HepG2 (cell line): ENCODE results near the gene ISG20L2. TPM values are rescaled to one million over a fixed set of nuclear protein-coding genes. Genes with fewer than 3 reads are reported as not detected.

Experiments used
- CSRNP1 ChIP-seq: sonication (generic); formaldehyde crosslinking; IDR thresholded peaks from 2 replicates; pipeline ENCODE4 v1.8.1; 2023; ENCODE audit warnings: mild to moderate bottlenecking, missing genetic modification reagents
- ELK4 ChIP-seq: sonication (generic); formaldehyde crosslinking; IDR thresholded peaks from 2 replicates; pipeline ENCODE4 v1.9.0; 2021; ENCODE audit warnings: missing genetic modification reagents, borderline replicate concordance
- ESRRA ChIP-seq: sonication (generic); formaldehyde crosslinking; IDR thresholded peaks from 2 replicates; pipeline ENCODE4 v1.5.1; 2020; ENCODE audit warnings: mild to moderate bottlenecking, low read depth, missing genetic modification reagents
- ETS1 ChIP-seq: sonication (generic); formaldehyde crosslinking; IDR thresholded peaks from 2 replicates; pipeline ENCODE4 v1.4.0; 2020; ENCODE audit warnings: missing genetic modification reagents
- GABPA ChIP-seq, 2 experiments: IDR thresholded peaks; 2 replicates each; pipeline ENCODE4 v1.6.1; 2011 to 2016; ENCODE audit warnings: low read depth in 2 of 2, low read length in 1 of 2, missing biosample characterization in 1 of 2, missing genetic modification characterization in 1 of 2
- KLF12 ChIP-seq: sonication (generic); formaldehyde crosslinking; IDR thresholded peaks from 2 replicates; pipeline ENCODE4 v1.4.0; 2020; ENCODE audit warnings: missing genetic modification reagents, borderline replicate concordance
- NCOA1 ChIP-seq: sonication (generic); formaldehyde crosslinking; IDR thresholded peaks from 2 replicates; pipeline ENCODE4 v1.9.0; 2021; ENCODE audit warnings: missing genetic modification reagents
- NFYC ChIP-seq: IDR thresholded peaks from 2 replicates; pipeline ENCODE4 v1.6.1; 2016; ENCODE audit warnings: missing genetic modification reagents, missing compliant biosample characterization
- PAF1 ChIP-seq: IDR thresholded peaks from 2 replicates; pipeline ENCODE4 v1.6.1; 2016; ENCODE audit warnings: missing genetic modification reagents, missing compliant biosample characterization
- PREB ChIP-seq: sonication (generic); formaldehyde crosslinking; IDR thresholded peaks from 2 replicates; pipeline ENCODE4 v1.4.0; 2020; ENCODE audit warnings: missing genetic modification reagents
- SP140L ChIP-seq: sonication (generic); formaldehyde crosslinking; IDR thresholded peaks from 2 replicates; pipeline ENCODE4 v1.4.0; 2020; ENCODE audit warnings: missing genetic modification reagents, borderline replicate concordance
- SUZ12 ChIP-seq: fragments of 150-350 bp; IDR thresholded peaks from 2 replicates; pipeline ENCODE4 v1.6.1; 2014; ENCODE audit warnings: low read depth, low read length
- TGIF2 ChIP-seq: IDR thresholded peaks from 2 replicates; pipeline ENCODE4 v1.6.1; 2016; ENCODE audit warnings: control low read depth, missing compliant biosample characterization
- THAP9 ChIP-seq: sonication (generic); formaldehyde crosslinking; IDR thresholded peaks from 2 replicates; pipeline ENCODE4; 2020; ENCODE audit warnings: missing genetic modification reagents, mild to moderate bottlenecking, borderline replicate concordance
- YEATS4 ChIP-seq: sonication (generic); formaldehyde crosslinking; IDR thresholded peaks from 2 replicates; pipeline ENCODE4 v1.4.0; 2020; ENCODE audit warnings: missing genetic modification reagents, borderline replicate concordance
- ZNF18 ChIP-seq: sonication (generic); formaldehyde crosslinking; IDR thresholded peaks from 2 replicates; pipeline ENCODE4 v1.8.0; 2022; ENCODE audit warnings: mild to moderate bottlenecking, missing genetic modification reagents; ENCODE audit not compliant: insufficient replicate concordance
- ZNF678 ChIP-seq: sonication (generic); formaldehyde crosslinking; IDR thresholded peaks from 2 replicates; pipeline ENCODE4 v1.4.0; 2020; ENCODE audit warnings: mild to moderate bottlenecking, missing genetic modification reagents
- ZNF749 ChIP-seq: sonication (generic); formaldehyde crosslinking; IDR thresholded peaks from 2 replicates; pipeline ENCODE4 v1.8.0; 2022; ENCODE audit warnings: mild to moderate bottlenecking, missing genetic modification reagents, moderate library complexity, borderline replicate concordance
- polyA plus RNA-seq, 8 experiments: library from polyadenylated mRNA; depleted of rRNA in 3 of 8; stranded (reverse) in 7 of 8; unstranded in 1 of 8; fragments of >200 nt; fragmentation: Illumina TruSeq in 4 of 8; extraction: Trizol in 4 of 8; gene quantifications; 2 replicates each; pipeline versions ENCODE4 v1.2.1 to v1.2.3, GENCODE V29; 2011 to 2016; ENCODE audit warnings: low read depth in 4 of 8, missing spikeins in 1 of 8, mixed read lengths in 1 of 8; ENCODE audit not compliant: insufficient read depth in 1 of 8
- total RNA-seq, 5 experiments: library from RNA; depleted of rRNA; stranded (reverse); fragments of >200 nt; fragmentation: Illumina TruSeq; extraction: Trizol; gene quantifications; 2 replicates each; pipeline ENCODE4 v1.2.3, GENCODE V29; 2016; ENCODE audit warnings: low read depth in 1 of 5

Gene ISG20L2
- total and polyA plus RNA-seq, 2 of the 13 experiments (the other 11 are each of a cell fraction or from before 2014, with no cell fraction given): 19.8 to 21.3 TPM

GRCh38 chr1:156767101-156767878 lies 38.7 kb upstream of the ISG20L2 start, which contains the start of gene PRCC (continued):
- TF ChIP-seq ELK4 (peak; percentile 78; the same call in 1 of the 2 replicates), NFYC (CRISPR knock-in tag) (peak; percentile 46; the same call in 1 of the 2 replicates), YEATS4 (peak; percentile 19), ZNF749 (CRISPR knock-in tag) (no peak), ESRRA (CRISPR knock-in tag) (no peak), GABPA (IDR thresholded peaks at IDR 0.05; ENCODE audit: low read depth, low read length) (peak; percentile 72), GABPA (CRISPR knock-in tag; IDR thresholded peaks at IDR 0.05; ENCODE audit: low read depth) (peak; percentile 94), TGIF2 (CRISPR knock-in tag) (peak; percentile 13; the same call in 1 of the 2 replicates), ZNF678 (CRISPR knock-in tag) (peak; percentile 87; the same call in 1 of the 2 replicates), SP140L (CRISPR knock-in tag) (no peak), THAP9 (CRISPR knock-in tag) (peak; percentile 88), KLF12 (no peak), SUZ12 (peak; percentile 99), PAF1 (no peak), NCOA1 (CRISPR knock-in tag) (0 out of 2 replicates have a peak, but pooled peaks have one; percentile 31), PREB (CRISPR knock-in tag) (no peak), CSRNP1 (CRISPR knock-in tag) (no peak), ZNF18 (no peak), ETS1 (CRISPR knock-in tag) (no peak)
